SH-SY5Y (cell line): ENCODE data around the gene HSPA2.

ENCODE experiments used
- GATA2 ChIP-seq: IDR thresholded peaks from 2 replicates; pipeline ENCODE4 v1.6.1; 2011; ENCODE audit warnings: mild to moderate bottlenecking, low read depth, low read length
- GATA3 ChIP-seq: IDR thresholded peaks from 2 replicates; pipeline ENCODE4 v1.6.1; 2011; ENCODE audit warnings: low read depth, mild to moderate bottlenecking, low read length, moderate library complexity

DNA sequence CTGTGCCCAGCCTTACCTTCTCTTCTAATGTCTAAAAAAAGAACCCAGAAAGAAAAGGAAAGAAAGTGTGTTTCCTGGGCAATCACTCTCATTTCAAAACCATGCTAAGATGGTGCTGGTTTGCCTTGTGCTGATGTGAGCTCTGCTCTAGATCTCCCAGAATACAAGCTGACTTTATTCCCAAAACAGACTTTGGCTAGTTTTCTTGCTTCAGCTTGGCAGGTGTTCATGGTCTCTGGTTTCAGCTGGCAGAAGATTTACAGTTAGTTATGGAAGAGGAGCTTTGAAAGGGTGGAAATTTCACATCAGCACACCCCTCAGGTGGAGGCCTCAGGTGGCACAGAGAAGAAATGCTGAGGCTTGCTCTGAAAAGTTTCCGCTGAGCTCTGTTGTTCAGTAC is 43.6 kb downstream of the HSPA2 start:
- TF ChIP-seq GATA2 (no peak), GATA3 (no peak)
